UCSD-AML1 (cell line): ENCODE data around the gene UBXN4.
"Not testable (repeated sequence)": the region's sequence is repeated elsewhere in the genome, so short reads cannot be mapped to it uniquely, and the experiment has no call there.

Experiments
- DNase-seq: peaks from one replicate; lab custom pipeline; 2025; ENCODE audit not compliant: unreplicated experiment; lab: John Stamatoyannopoulos, UW

Gene UBXN4

DNA sequence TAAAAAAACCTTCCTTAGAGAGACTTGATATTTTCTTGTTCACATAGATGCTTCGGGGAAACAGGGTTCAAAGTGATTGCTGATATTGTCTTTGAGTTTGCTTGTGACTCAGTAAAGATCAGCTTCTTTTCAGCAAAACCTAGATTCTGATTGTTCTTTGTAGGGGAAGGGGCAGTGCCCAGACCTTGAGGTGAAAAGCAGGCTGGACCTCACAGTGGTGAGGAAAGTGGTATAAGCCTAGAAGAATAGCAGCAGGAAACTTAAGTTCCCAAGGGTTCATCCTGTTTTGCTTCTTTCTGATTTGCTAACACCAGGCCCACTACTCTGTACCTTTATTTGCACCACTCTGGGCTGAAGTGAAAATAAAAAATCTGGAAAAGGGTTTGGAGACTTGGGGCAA lies 20.9 kb downstream of the UBXN4 start:
- DNase-seq = no peak

DNA sequence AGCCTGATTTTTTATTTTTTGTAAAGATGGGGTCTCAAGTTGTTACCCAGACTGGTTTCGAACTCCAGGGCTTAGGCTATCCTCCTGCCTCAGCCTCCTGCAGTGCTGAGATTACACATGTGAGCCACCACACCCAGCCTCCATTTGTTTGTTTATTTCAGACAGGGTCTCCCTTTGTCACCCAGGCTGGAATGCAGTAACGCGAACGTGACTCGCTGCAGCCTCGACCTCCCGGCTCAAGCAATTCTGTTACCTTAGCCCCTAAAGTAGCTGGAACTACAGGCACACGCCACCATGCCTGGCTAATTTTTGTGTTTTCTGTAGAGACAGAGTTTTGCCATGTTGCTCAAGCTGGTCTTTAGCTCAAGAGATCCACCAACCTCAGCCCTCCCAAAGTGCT lies 27.2 kb downstream of the UBXN4 start:
- no peak for DNase-seq

DNA sequence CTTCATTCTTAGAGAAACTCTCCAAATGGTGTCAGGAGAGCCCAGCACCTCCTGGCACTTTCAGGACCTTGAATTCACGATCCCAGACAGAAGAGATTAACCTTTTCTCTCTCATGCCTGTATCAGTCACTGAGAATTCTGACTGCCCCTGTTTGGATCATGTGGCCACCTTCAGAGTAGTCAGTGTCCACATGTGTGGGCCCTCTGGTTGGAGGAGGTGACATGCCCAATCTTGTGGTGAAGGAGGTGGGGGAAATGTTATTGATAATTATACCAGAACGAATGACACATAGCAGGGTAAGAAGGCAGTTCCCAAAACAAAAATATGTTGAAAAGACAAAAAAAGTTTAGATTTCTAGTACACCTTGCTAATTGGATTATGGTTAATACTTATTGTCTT lies 31.7 kb downstream of the UBXN4 start:
- DNase-seq = no peak

GRCh38 chr2:135773917-135774316 lies 32.3 kb downstream of the UBXN4 start:
- no peak for DNase-seq

- no peak for DNase-seq
These were observed 33.8 kb downstream of the UBXN4 start for GRCh38 chr2:135775420-135775819.

DNA sequence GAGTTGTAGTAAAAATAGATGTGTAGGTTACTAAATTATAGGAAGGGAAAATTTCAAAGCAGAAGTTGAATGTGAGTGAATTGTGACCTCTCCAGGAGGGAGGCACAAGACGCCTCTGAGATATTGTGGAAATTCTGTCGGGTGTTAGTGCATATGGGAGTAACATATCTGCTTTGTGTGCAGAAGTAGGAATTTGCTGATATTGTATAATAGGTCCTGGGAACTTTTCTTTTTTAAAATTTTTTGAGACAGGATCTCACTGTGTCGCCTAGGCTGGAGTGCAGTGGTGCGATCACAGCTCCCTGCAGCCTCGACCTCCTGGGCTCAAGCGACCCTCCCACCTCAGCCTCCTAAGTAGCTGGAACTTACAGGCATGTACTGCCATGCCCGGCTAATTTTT lies 34.7 kb downstream of the UBXN4 start:
- DNase-seq = no peak

DNA sequence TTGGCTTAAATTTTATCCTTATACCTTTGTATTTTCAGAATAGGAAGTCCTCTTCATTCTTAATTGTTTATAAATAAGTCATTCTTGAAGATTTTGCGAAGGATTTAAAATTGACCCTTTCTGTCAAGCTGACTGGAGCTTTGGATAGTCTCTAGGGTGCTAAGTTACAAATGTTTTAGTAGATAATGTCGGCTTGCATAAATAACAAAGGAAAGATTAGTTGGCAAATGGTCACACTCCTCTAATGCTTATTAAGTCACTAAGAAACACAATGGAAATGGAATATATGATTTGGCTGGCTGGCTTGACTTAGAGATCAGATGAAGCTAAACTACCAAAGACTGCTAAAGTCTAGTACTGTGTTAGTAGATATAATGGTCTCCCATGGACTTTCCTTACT lies 40.6 kb downstream of the UBXN4 start:
- DNase-seq = no peak

DNA sequence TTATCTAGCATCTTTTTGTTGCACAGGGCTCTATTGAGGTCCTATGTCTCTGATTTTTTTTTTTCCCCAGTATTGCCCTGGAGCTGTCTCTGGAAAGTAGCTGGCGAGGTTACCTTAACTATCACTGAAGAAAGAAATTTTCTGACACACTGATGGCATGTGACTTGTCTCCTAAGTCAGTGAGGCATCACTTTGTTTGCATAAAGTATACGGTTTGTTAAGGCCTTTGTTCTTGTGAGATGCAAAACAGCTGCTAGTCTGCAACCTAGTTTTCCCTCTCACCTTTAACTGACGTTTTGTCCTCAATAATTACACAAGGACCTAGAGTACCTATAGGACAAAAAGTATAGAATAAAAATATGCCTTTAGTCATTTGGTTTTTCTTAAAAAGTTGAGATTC lies 41.8 kb downstream of the UBXN4 start:
- DNase-seq = no peak

DNA sequence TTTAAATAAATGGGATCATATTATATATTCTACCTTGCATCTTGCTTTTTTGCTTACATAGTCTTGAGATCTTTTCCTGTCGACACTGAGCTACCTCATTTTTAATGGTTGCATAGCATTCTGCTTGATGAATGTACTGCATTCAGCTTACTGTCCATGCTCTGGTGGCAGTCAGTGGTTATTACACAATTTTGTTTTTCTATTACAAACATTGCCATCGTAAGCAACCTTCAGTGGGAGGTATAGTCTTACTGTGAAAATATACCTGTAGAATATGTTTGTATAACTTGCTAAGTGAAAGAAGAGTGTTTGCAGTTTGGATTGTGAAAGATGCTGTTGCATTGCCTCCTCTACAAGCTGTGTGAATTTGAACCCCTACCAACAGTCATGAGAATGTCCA lies 43.4 kb downstream of the UBXN4 start:
- no peak for DNase-seq

GRCh38 chr2:135786823-135787222 lies 45.2 kb downstream of the UBXN4 start:
- DNase-seq = no peak

DNA sequence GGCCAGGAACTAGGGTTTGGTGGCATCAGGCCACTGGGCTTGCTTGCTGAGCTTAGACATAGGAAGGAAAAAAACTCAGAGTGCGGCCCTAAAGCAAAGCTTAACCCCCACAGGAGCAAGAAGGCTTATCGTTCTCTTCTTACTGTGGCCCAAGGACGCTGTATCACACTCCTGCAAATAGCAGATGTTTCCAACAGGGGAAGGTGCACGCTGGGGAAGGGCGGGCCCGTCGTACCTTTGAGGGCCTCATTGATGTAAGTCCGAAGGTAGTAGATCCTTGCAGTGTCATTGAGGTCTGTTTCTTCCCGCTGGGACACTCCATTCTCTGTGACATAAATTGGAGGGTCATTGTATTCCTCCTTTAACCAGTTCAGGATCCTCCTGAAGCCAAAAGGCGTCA lies 48.8 kb downstream of the UBXN4 start:
- DNase-seq = no peak

DNA sequence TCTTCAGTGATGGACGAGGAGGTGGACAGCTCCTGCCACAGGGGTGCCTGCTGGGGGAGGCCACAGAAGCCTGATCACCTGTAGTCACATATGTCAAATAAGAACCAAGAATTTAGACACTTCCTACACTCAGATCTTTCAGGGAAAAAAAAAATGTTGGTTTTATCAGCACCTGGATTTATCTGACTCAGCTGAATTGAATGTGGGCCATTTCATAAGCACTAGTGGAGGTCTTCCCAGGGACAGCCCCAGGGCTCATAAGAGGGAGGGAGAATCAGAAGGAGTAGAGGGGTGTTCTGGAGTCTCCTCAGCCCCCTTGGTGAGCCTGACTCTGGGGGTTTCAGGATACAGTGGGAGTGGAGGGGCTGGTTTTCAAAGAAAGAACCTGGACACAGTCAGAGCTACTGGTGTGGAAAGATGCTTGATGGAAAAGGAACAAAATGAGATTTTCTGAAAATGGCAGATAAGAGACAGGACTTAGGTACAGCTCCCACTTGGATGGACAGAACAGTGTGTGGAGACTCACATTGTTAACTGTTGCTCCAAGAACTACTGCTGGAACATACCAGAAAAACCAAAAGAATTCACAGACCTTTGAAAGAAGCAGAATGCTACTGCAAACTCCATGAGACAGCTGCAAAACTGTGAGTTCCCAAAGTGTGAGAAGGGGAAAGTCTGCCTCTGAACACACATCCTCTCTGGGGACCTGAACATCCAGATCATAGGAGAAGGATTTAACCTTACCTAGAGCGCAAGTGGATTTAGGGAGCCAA lies 49.9 kb downstream of the UBXN4 start:
- DNase-seq = no peak

DNA sequence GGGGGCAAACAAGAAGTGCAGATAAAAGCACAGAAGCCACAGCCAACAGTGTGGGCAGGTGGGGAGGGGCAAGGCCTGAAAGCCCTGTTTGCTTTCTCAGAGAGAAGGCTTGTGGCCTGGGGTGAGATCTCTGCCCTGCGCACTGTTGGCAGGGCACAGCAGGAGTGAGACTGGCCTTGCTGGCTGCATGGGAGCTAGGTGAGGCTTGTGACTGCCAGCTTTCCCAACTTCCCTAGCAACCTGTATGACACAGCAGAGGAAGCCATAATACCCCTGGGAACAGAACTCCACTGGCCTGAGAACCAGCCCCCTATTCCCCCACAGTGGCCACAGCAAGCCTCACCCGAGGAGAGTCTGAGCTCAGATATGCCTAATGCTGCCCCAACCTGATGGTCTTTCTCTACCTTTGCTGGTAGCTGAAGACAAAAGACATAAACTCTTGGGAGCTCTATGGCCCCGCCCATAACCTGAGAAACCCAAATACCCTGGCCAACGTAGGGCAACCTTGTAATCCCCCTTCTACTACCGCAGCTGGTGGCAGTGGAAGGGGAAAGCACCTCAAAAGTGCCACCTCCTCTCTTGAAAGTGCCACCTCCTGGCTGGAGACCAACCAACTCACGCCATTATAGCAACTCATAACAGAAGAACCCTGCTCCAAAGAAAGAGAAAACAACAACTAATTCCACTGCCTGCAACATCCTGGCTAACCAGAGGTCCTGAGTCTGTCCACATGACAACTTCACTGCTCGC lies 50.9 kb downstream of the UBXN4 start:
- no peak for DNase-seq

DNA sequence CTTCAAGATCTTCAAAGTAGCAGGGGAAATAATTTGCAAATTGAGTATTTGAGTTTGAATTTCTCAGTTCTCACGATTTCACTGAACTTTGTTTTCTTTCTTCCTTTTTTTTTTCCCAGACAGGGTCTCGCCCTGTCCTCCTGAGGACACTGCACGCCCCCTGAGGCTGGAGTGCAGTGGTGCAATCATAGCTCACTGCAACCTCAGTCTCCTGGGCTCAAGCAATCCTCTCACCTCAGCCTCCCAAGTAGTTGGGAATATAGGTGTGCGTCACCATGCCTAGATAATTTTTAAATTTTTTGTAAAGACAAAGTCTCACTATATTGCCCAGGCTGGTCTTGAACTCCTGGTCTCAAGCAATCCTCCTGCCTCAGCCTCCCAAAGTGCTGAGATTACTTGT lies 54.0 kb downstream of the UBXN4 start:
- not testable (repeated sequence) for DNase-seq

- DNase-seq = no peak
These were observed 55.0 kb downstream of the UBXN4 start for GRCh38 chr2:135796606-135797005.

DNA sequence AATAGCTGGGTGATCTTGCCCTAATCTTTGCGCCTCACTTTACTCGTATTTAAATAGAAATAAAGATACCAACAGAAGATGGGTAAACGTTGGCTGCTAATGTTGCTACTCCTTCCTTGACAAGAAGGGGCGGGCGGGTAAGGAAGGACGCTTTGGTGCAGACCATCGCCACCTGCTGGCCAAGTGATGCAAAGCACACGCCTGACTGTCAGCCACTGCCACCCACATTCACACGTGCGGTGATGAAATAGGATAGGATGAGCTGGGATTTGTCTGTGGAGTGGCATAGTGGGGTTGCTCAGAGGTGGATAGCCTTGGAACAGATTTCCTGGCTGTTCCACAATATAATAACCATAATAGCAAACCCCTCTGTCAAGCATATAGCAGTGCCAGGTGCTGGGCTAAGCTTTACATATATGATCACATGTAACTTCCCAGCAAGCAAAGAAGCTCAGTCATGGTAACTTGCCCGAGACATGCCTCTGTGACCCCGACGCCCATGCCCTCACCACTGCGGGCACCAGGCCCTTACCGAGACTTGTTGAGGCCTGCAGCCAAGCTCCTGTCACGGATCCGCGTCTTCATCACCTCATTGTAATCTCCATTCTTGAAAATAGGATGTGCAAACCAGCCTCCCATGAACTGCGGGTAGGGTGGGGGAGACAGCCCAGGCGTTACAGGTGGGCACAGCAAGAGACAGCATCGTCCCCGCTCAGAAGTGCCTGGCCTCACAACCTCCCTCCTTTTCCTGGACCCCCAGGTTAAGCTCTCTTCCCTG lies 56.0 kb downstream of the UBXN4 start:
- peak; percentile 72 for DNase-seq

GRCh38 chr2:135798275-135798705 lies 56.6 kb downstream of the UBXN4 start:
- DNase-seq = no peak

- DNase-seq = no peak
These were observed 57.1 kb downstream of the UBXN4 start for GRCh38 chr2:135798762-135799161.

- DNase-seq = no peak
These were observed 58.1 kb downstream of the UBXN4 start for GRCh38 chr2:135799738-135800137.

GRCh38 chr2:135800513-135801460 lies 59.1 kb downstream of the UBXN4 start:
- DNase-seq = no peak

GRCh38 chr2:135802350-135802749 lies 60.7 kb downstream of the UBXN4 start:
- no peak for DNase-seq
